ENCODE results near the gene KAZALD1. TPM values are rescaled to one million over a fixed set of nuclear protein-coding genes. Genes with fewer than 3 reads are reported as not detected.

Gene KAZALD1
- total RNA-seq, 2 experiments from 2014 or later = 0.72 to 0.90 TPM

DNA sequence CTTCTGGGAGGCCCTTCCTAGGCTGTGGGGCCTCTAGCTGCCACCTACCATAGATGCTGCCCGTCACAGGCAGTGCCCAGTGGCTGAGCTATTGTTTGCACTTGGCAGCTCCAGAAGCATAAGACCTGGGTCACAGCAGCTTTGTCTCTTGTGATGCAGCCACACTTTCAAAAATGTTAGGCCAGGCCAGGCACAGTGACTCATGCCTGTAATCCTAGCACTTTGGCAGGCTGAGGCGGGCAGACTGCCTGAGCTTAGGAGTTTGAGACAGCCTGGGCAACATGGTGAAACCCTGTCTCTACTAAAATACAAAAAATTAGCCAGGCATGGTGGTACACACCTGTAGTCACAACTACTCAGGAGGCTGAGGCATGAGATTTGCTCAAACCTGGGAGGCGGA is 9.5 kb upstream of the KAZALD1 start:
- Mint-ChIP-seq H3K4me3 (no peak overlapping the region), H3K27ac (no peak overlapping the region), H3K27me3 (peaks cover 36% of the 10 kb centered on the region), H3K36me3 (ENCODE audit: low read depth) (peaks cover 3% of the 10 kb centered on the region), H3K4me1 (ENCODE audit: low read depth) (peaks cover 9% of the 10 kb centered on the region), H3K9me3 (no peaks in the 10 kb centered on the region)
- DNase-seq (no peak), ATAC-seq (no peak)
- intact Hi-C loops (cut with micrococcal nuclease) = no loop called here
- TF ChIP-seq, protein P1, sequence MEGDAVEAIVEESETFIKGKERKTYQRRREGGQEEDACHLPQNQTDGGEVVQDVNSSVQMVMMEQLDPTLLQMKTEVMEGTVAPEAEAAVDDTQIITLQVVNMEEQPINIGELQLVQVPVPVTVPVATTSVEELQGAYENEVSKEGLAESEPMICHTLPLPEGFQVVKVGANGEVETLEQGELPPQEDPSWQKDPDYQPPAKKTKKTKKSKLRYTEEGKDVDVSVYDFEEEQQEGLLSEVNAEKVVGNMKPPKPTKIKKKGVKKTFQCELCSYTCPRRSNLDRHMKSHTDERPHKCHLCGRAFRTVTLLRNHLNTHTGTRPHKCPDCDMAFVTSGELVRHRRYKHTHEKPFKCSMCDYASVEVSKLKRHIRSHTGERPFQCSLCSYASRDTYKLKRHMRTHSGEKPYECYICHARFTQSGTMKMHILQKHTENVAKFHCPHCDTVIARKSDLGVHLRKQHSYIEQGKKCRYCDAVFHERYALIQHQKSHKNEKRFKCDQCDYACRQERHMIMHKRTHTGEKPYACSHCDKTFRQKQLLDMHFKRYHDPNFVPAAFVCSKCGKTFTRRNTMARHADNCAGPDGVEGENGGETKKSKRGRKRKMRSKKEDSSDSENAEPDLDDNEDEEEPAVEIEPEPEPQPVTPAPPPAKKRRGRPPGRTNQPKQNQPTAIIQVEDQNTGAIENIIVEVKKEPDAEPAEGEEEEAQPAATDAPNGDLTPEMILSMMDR (IDR thresholded peaks at IDR 0.05) = no peak
- POLR2A ChIA-PET = no interaction called here
- CTCF ChIA-PET = interaction anchor here (1.4 to 23.2 kb wide), 9 partner anchors 6 to 109 kb away, joined by 4 to 655 read pairs (median 25); partner anchors contain the start of genes KAZALD1, PDZD7 and SFXN3

DNA sequence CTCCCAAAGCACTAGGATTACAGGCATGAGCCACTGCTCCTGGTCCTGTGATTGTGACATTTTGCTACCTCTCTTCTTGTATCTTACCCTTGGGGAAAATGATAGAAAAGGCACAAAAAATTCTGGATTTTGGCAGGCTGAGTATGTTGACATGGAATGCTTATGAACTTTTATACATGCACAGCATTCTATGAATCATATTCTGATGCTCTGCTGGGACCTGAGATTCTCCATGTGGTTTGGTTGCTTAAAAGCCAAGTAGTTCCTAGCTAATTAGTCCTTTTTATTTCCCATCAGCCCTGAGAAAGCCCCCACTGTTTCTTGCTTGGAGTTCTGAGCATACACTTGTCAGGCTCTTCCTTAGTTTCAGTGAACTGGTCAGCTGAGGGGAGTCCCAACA is 8.3 kb upstream of the KAZALD1 start:
- no peak for DNase-seq
- ATAC-seq = no peak
- TF ChIP-seq, protein P1 (IDR thresholded peaks at IDR 0.05) = no peak
- intact Hi-C loops (cut with micrococcal nuclease) = no loop called here
- peaks cover 6% of the 10 kb centered on the region for H3K4me1 Mint-ChIP-seq (ENCODE audit: low read depth)
- H3K27ac Mint-ChIP-seq = no peak overlapping the region
- ChIA-PET CTCF (interaction anchor here (1.2 to 23.2 kb wide), 5 partner anchors 7 to 88 kb away, joined by 4 to 655 read pairs (median 58); partner anchors contain the start of gene KAZALD1), POLR2A (no interaction called here)
- peaks cover 3% of the 10 kb centered on the region for H3K36me3 Mint-ChIP-seq (ENCODE audit: low read depth)
- H3K9me3 Mint-ChIP-seq = no peaks in the 10 kb centered on the region
- no peak overlapping the region for H3K4me3 Mint-ChIP-seq
- peaks cover 26% of the 10 kb centered on the region for H3K27me3 Mint-ChIP-seq

GRCh38 chr10:101054351-101054750 is 7.4 kb upstream of the KAZALD1 start:
- peaks cover 3% of the 10 kb centered on the region for H3K36me3 Mint-ChIP-seq (ENCODE audit: low read depth)
- ChIA-PET POLR2A (no interaction called here), CTCF (interaction anchor here (2.8 to 23.2 kb wide), 4 partner anchors 7 to 87 kb away, joined by 10 to 655 read pairs (median 356); partner anchors contain the start of gene KAZALD1)
- DNase-seq (no peak), ATAC-seq (no peak)
- peaks cover 6% of the 10 kb centered on the region for H3K4me1 Mint-ChIP-seq (ENCODE audit: low read depth)
- H3K9me3 Mint-ChIP-seq = no peaks in the 10 kb centered on the region
- H3K27ac Mint-ChIP-seq = no peak overlapping the region
- TF ChIP-seq, protein P1 (IDR thresholded peaks at IDR 0.05) = no peak
- H3K27me3 Mint-ChIP-seq = peaks cover 18% of the 10 kb centered on the region
- intact Hi-C loops (cut with micrococcal nuclease) = no loop called here
- no peak overlapping the region for H3K4me3 Mint-ChIP-seq

DNA sequence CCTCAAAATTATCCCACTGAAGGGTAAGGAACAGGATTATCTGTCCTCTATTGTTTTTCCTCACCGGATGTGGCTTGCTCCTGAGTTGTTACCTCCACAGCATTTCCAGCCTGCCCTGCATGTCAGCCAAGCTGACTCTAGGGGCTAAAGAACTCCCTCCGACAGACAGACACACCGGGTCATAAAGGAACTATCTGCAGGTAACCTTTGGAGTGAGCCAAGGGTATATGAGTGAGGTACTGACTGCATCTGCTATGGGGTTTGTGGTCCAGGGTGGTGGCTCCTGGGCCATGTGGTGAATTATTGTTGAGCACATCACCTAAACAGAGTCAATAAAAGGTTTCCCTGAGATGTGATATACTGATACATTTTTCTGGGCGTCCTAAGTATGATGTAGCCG is 6.9 kb upstream of the KAZALD1 start:
- no peaks in the 10 kb centered on the region for H3K9me3 Mint-ChIP-seq
- intact Hi-C loops (cut with micrococcal nuclease) = no loop called here
- peaks cover 3% of the 10 kb centered on the region for H3K36me3 Mint-ChIP-seq (ENCODE audit: low read depth)
- TF ChIP-seq, protein P1 (IDR thresholded peaks at IDR 0.05) = no peak
- no peak overlapping the region for H3K4me3 Mint-ChIP-seq
- H3K27ac Mint-ChIP-seq = no peak overlapping the region
- H3K4me1 Mint-ChIP-seq (ENCODE audit: low read depth) = peaks cover 11% of the 10 kb centered on the region
- H3K27me3 Mint-ChIP-seq = peaks cover 12% of the 10 kb centered on the region
- DNase-seq (no peak), ATAC-seq (no peak)
- POLR2A ChIA-PET = no interaction called here
- CTCF ChIA-PET = interaction anchor here (0.9 to 23.2 kb wide), 7 partner anchors 6 to 87 kb away, joined by 3 to 655 read pairs (median 10); partner anchors contain the start of gene KAZALD1

DNA sequence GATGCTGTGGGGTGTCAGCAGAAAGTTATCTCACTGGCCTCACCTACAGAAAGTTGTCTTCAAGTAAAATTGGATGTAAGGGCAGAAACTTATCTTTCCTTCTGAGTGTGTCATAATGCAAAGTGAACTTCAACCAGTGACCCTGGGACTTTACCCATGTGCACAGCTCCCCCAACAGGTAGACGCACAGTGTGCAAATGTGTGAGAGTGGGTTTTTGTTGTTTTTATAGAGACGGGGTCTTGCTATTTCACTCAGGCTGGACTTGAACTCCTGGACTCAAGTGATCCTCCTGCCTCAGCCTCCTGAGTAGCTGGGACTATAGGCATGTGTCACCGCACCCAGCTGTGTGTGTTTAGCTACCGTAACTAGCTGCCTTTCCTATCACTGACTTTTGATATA is 6.4 kb upstream of the KAZALD1 start:
- peaks cover 12% of the 10 kb centered on the region for H3K4me1 Mint-ChIP-seq (ENCODE audit: low read depth)

More for the DNA sequence above, 6.4 kb upstream of the KAZALD1 start:
- DNase-seq (no peak), ATAC-seq (no peak)
- Mint-ChIP-seq H3K9me3 (no peaks in the 10 kb centered on the region), H3K36me3 (ENCODE audit: low read depth) (peaks cover 3% of the 10 kb centered on the region), H3K27me3 (peaks cover 8% of the 10 kb centered on the region), H3K27ac (no peak overlapping the region), H3K4me3 (no peak overlapping the region)
- POLR2A ChIA-PET = no interaction called here
- CTCF ChIA-PET = interaction anchor here (0.9 to 23.2 kb wide), 8 partner anchors 5 to 86 kb away, joined by 3 to 655 read pairs (median 8); partner anchors contain the start of gene KAZALD1
- TF ChIP-seq, protein P1 (IDR thresholded peaks at IDR 0.05) = no peak
- intact Hi-C loops (cut with micrococcal nuclease) = no loop called here

Data from activated CD8-positive, alpha-beta T cell treated with anti-CD3 and anti-CD28 coated beads for 36 hours (primary cell).